CD4-positive, alpha-beta T cell (primary cell): ENCODE measurements around the gene CD44. TPM values are rescaled to one million over a fixed set of nuclear protein-coding genes. Genes with fewer than 3 reads are reported as not detected.

Experiments used
- ATAC-seq: fragments of 200-7000 bp; cut with Tn5 transposase; one replicate; pipeline ENCODE4 v1.10.0; 2022; ENCODE audit warnings: mild to moderate bottlenecking; ENCODE audit not compliant: poor library complexity
- CTCF ChIA-PET: fragments of 350-600 bp; sonication (Branson Sonifier 250); formaldehyde crosslinking; loops from one replicate; lab custom pipeline; 2021; ENCODE audit warnings: antibody characterized with exemption, inconsistent platforms; lab: Charles Lee
- POLR2A ChIA-PET: fragments of 350-600 bp; sonication (Branson Sonifier 250); formaldehyde crosslinking; loops from one replicate; lab custom pipeline; 2021; ENCODE audit warnings: antibody characterized with exemption, inconsistent platforms; lab: Charles Lee
- DNase-seq, 14 experiments: peaks; one replicate each; pipeline ENCODE4 v3.0.0-alpha.2; 2013 to 2020; ENCODE audit warnings: mixed read lengths in 2 of 14
- H3K27ac ChIP-seq, 2 donors: one replicate each; pipeline versions ENCODE4 v1.5.1 to v1.7.0; 2013; ENCODE audit warnings: low read length in 2 of 2, low read depth in 1 of 2, mild to moderate bottlenecking in 1 of 2
- H3K27me3 ChIP-seq, 2 experiments: 1 replicate in 1 of 2; 2 replicates in 1 of 2; pipeline versions ENCODE4 v1.6.1 to v1.7.0; 2013; ENCODE audit warnings: low read length in 2 of 2, control low read depth in 1 of 2, mild to moderate bottlenecking in 1 of 2, moderate library complexity in 1 of 2; ENCODE audit not compliant: insufficient read depth in 2 of 2, control insufficient read depth in 1 of 2
- H3K36me3 ChIP-seq: one replicate; pipeline ENCODE4 v1.6.1; 2013; ENCODE audit warnings: low read length, control low read depth; ENCODE audit not compliant: insufficient read depth
- H3K4me1 ChIP-seq: one replicate; pipeline ENCODE4 v1.6.1; 2013; ENCODE audit warnings: low read length, control low read depth; ENCODE audit not compliant: insufficient read depth
- H3K4me3 ChIP-seq: one replicate; pipeline ENCODE4 v1.5.1; 2013; ENCODE audit warnings: mild to moderate bottlenecking, low read length, moderate library complexity
- H3K9me3 ChIP-seq, 2 experiments: 1 replicate in 1 of 2; 2 replicates in 1 of 2; pipeline versions ENCODE4 v1.6.1 to v1.7.0; 2013; ENCODE audit warnings: low read length in 2 of 2, mild to moderate bottlenecking in 2 of 2, control low read depth in 1 of 2, moderate library complexity in 1 of 2; ENCODE audit not compliant: control insufficient read depth in 1 of 2, insufficient read depth in 1 of 2
- H3K27ac Mint-ChIP-seq: one replicate; pipeline ENCODE4 v1.8.0; 2020; ENCODE audit warnings: mixed read lengths
- H3K27me3 Mint-ChIP-seq: one replicate; pipeline ENCODE4 v1.8.0; 2021; ENCODE audit warnings: mixed read lengths
- H3K36me3 Mint-ChIP-seq: one replicate; pipeline ENCODE4 v1.8.0; 2021; ENCODE audit warnings: low read depth, mixed read lengths
- H3K4me1 Mint-ChIP-seq: one replicate; pipeline ENCODE4 v1.8.0; 2021; ENCODE audit warnings: low read depth, mixed read lengths
- H3K4me3 Mint-ChIP-seq: one replicate; pipeline ENCODE4 v1.8.0; 2020; ENCODE audit warnings: mild to moderate bottlenecking, mixed read lengths
- H3K9me3 Mint-ChIP-seq: one replicate; pipeline ENCODE4 v1.8.0; 2020; ENCODE audit warnings: mixed read lengths
- intact Hi-C, 2 experiments: fragments of 100-400 bp; cut with DNase I in 1 of 2; cut with micrococcal nuclease in 1 of 2; formaldehyde crosslinking; loops; one replicate each; pipeline versions ENCODE4 v1.15.1 to v1.9.0; 2023 to 2025; cut with DNase I, micrococcal nuclease
- total RNA-seq, 174 experiments: library from RNA in 2 of 174; stranded (reverse) in 2 of 174; gene quantifications; one replicate each; pipeline ENCODE4 v1.2.3 and lab custom pipeline; 2021 to 2026
- TF ChIP-seq, protein P1 (sequence below): fragments of 200-600 bp; IDR thresholded peaks from one replicate; pipeline ENCODE4 v1.8.0; 2022; ENCODE audit warnings: antibody characterized with exemption, mild to moderate bottlenecking

CD44 gene
- total RNA-seq, 2 experiments from 2014 or later, result 1,283 to 1,330 TPM

DNA sequence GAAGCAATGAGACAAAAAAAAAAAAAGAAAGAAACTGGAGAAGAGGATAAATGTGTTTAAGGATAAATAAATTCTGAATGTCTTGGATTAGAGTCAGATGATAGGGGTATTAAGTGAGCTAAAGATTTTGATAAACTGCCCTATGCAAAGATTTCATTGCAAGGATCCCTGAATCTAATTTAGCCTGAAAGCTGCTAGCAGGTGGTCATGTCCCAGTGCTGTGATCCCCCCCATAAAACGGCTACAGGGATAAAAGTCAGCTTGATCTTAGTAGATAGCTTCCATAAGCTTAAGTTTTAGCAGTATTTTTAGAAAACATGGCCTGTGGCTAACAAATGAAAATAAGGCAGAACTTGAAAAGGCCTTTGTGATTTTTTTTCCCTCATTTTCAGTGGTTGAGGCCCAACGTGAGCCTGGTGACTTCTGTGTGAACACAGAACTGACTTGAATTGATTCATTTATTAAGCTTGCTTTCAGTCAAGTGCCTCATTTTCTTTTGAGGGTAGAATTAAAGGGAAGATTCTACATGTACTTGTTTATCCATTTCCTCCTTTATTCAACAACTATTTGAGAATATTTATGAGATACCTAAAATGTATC, 44.5 kb downstream of the CD44 start:
- H3K9me3 Mint-ChIP-seq, result no peaks in the 10 kb centered on the region
- H3K27me3 Mint-ChIP-seq, result no peaks in the 10 kb centered on the region
- CTCF ChIA-PET, result interaction anchor here (0.6 to 1.5 kb wide), 3 partner anchors 13 to 260 kb away, joined by 3 read pairs; no protein-coding TSS in a partner anchor
- peaks cover 97% of the 10 kb centered on the region for H3K4me1 Mint-ChIP-seq
- peak overlapping the region; percentile 80 for H3K27ac Mint-ChIP-seq
- DNase-seq (no peak), ATAC-seq (no peak)
- H3K27ac ChIP-seq, result peak overlapping the region in 1 of 2 donors; percentile 53
- POLR2A ChIA-PET, result interaction anchor here (0.7 to 3.0 kb wide), 15 partner anchors 10 to 268 kb away, joined by 3 to 37 read pairs (median 3); partner anchors contain the start of gene CD44
- intact Hi-C loops, result loop anchor here (2.0 to 10.0 kb wide), 3 partner anchors 17 to 259 kb away; no protein-coding TSS in a partner anchor
- H3K4me1 ChIP-seq, result peaks cover 52% of the 10 kb centered on the region
- peak overlapping the region; percentile 69 for H3K4me3 Mint-ChIP-seq
- no peaks in the 10 kb centered on the region for H3K9me3 ChIP-seq
- peaks cover 97% of the 10 kb centered on the region for H3K36me3 Mint-ChIP-seq
- no peaks in the 10 kb centered on the region for H3K27me3 ChIP-seq
- H3K4me3 ChIP-seq, result no peak overlapping the region
- TF ChIP-seq, protein P1, sequence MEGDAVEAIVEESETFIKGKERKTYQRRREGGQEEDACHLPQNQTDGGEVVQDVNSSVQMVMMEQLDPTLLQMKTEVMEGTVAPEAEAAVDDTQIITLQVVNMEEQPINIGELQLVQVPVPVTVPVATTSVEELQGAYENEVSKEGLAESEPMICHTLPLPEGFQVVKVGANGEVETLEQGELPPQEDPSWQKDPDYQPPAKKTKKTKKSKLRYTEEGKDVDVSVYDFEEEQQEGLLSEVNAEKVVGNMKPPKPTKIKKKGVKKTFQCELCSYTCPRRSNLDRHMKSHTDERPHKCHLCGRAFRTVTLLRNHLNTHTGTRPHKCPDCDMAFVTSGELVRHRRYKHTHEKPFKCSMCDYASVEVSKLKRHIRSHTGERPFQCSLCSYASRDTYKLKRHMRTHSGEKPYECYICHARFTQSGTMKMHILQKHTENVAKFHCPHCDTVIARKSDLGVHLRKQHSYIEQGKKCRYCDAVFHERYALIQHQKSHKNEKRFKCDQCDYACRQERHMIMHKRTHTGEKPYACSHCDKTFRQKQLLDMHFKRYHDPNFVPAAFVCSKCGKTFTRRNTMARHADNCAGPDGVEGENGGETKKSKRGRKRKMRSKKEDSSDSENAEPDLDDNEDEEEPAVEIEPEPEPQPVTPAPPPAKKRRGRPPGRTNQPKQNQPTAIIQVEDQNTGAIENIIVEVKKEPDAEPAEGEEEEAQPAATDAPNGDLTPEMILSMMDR, result no peak
- H3K36me3 ChIP-seq, result peaks cover 96% of the 10 kb centered on the region

DNA sequence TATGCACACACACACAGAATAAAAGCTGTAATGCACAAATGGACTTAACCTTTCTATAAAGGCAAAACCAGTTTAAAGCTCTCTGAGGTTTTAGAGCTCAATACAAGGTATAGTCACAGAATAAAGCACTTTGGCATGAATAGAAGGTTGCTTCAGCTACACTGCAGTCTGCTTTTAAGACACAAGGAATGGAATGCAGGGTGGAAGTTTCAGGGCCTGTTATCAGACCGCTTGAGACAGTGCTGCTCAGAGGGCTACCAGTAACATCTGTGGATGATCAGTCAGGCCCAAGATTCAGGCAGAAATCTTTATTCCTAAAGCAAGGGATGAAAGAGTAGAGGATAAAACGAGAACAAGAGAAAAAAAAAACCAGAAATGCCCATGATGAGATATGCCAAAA, 46.7 kb downstream of the CD44 start:
- H3K27ac ChIP-seq, result no peak overlapping the region
- ChIA-PET CTCF (no interaction called here), POLR2A (no interaction called here)
- no peaks in the 10 kb centered on the region for H3K9me3 ChIP-seq
- no peak for ATAC-seq
- Mint-ChIP-seq H3K4me3 (peak overlapping the region; percentile 55), H3K36me3 (peaks cover 97% of the 10 kb centered on the region), H3K27ac (peak overlapping the region; percentile 66), H3K27me3 (no peaks in the 10 kb centered on the region), H3K9me3 (no peaks in the 10 kb centered on the region), H3K4me1 (peaks cover 97% of the 10 kb centered on the region)
- peaks cover 44% of the 10 kb centered on the region for H3K4me1 ChIP-seq
- intact Hi-C loops, result loop anchor here (5.0 to 10.0 kb wide), 2 partner anchors 37 to 261 kb away; no protein-coding TSS in a partner anchor
- no peak overlapping the region for H3K4me3 ChIP-seq
- H3K36me3 ChIP-seq, result peaks cover 96% of the 10 kb centered on the region
- no peak for DNase-seq
- H3K27me3 ChIP-seq, result no peaks in the 10 kb centered on the region
- TF ChIP-seq, protein P1, result no peak

DNA sequence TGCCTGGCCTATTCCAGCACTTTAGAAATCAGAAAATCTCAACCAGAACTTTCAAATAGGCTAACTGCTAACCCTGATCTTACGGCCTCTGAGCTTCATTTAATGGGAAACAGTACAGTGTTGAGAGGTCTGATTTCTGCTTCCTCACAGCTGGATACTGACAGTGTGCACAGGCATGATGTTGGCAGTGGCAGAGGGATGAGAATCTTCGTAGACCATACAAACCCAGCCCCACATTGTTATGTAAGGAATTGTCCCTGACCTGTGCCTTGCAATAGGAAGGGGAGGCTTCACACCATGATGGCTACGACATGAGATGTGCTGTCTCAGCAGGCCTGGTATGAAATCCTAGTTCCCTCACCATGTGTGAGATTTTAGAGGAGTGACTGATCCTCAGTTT, 49.0 kb downstream of the CD44 start:
- no peaks in the 10 kb centered on the region for H3K9me3 Mint-ChIP-seq
- Histone ChIP-seq H3K4me1 (peaks cover 46% of the 10 kb centered on the region), H3K27ac (peak overlapping the region in 1 of 2 donors; percentile 9), H3K36me3 (peaks cover 100% of the 10 kb centered on the region), H3K27me3 (no peaks in the 10 kb centered on the region), H3K9me3 (no peaks in the 10 kb centered on the region), H3K4me3 (no peak overlapping the region)
- peak overlapping the region; percentile 31 for H3K4me3 Mint-ChIP-seq
- H3K27me3 Mint-ChIP-seq, result no peaks in the 10 kb centered on the region
- H3K36me3 Mint-ChIP-seq, result peaks cover 100% of the 10 kb centered on the region
- POLR2A ChIA-PET, result interaction anchor here (0.7 to 1.1 kb wide), 2 partner anchors 11 to 21 kb away, joined by 3 to 4 read pairs; no protein-coding TSS in a partner anchor
- ATAC-seq (no peak), DNase-seq (no peak)
- H3K27ac Mint-ChIP-seq, result peak overlapping the region; percentile 85
- H3K4me1 Mint-ChIP-seq, result peaks cover 100% of the 10 kb centered on the region
- CTCF ChIA-PET, result interaction anchor here (1.0 to 1.3 kb wide), 2 partner anchors 11 kb away, joined by 3 to 5 read pairs; no protein-coding TSS in a partner anchor
- TF ChIP-seq, protein P1, result no peak
- intact Hi-C loops, result loop anchor here (5.0 to 10.0 kb wide), 2 partner anchors 34 to 263 kb away; no protein-coding TSS in a partner anchor
